ENCODE results near the gene WWP2.
A peak's percentile ranks its signal among the peaks of the same experiment; 100 is the strongest.
"Not testable (repeated sequence)": the region's sequence is repeated elsewhere in the genome, so short reads cannot be mapped to it uniquely, and the experiment has no call there.

The WWP2 gene

GRCh38 chr16:69845181-69845580 is 83.0 kb downstream of the WWP2 start:
- no peak overlapping the region for H3K4me3 ChIP-seq (ENCODE audit: low read length)
- no peak for DNase-seq (ENCODE audit: low read depth, low spot score)

- no peak for DNase-seq (ENCODE audit: low read depth, low spot score)
- H3K4me3 ChIP-seq (ENCODE audit: low read length), result no peak overlapping the region
Measured at GRCh38 chr16:69847643-69848042, 85.5 kb downstream of the WWP2 start.

- no peak for DNase-seq (ENCODE audit: low read depth, low spot score)
- no peak overlapping the region for H3K4me3 ChIP-seq (ENCODE audit: low read length)
Measured at GRCh38 chr16:69848637-69849545, 86.8 kb downstream of the WWP2 start.

GRCh38 chr16:69851491-69852240 is 89.5 kb downstream of the WWP2 start:
- no peak for DNase-seq (ENCODE audit: low read depth, low spot score)
- no peak overlapping the region for H3K4me3 ChIP-seq (ENCODE audit: low read length)

- DNase-seq (ENCODE audit: low read depth, low spot score), result no peak
- no peak overlapping the region for H3K4me3 ChIP-seq (ENCODE audit: low read length)
Measured at GRCh38 chr16:69852815-69853214, 90.7 kb downstream of the WWP2 start.

GRCh38 chr16:69853481-69853880 is 91.3 kb downstream of the WWP2 start:
- DNase-seq (ENCODE audit: low read depth, low spot score), result no peak
- H3K4me3 ChIP-seq (ENCODE audit: low read length), result no peak overlapping the region

GRCh38 chr16:69854776-69855175 is 92.6 kb downstream of the WWP2 start:
- DNase-seq (ENCODE audit: low read depth, low spot score), result not testable (repeated sequence)

GRCh38 chr16:69855592-69855991 is 93.5 kb downstream of the WWP2 start:
- no peak for DNase-seq (ENCODE audit: low read depth, low spot score)
- H3K4me3 ChIP-seq (ENCODE audit: low read length), result no peak overlapping the region

More at GRCh38 chr16:69854776-69855175, 92.6 kb downstream of the WWP2 start:
- H3K4me3 ChIP-seq (ENCODE audit: low read length), result not testable (repeated sequence)

- H3K4me3 ChIP-seq (ENCODE audit: low read length), result no peak overlapping the region
Measured at GRCh38 chr16:69858191-69859104, 96.3 kb downstream of the WWP2 start.

GRCh38 chr16:69859105-69859989 is 97.2 kb downstream of the WWP2 start:
- DNase-seq (ENCODE audit: low read depth, low spot score), result peak; percentile 31
- no peak overlapping the region for H3K4me3 ChIP-seq (ENCODE audit: low read length)

More at GRCh38 chr16:69858191-69859104, 96.3 kb downstream of the WWP2 start:
- peak; percentile 27 for DNase-seq (ENCODE audit: low read depth, low spot score)

GRCh38 chr16:69860233-69861231 is 98.4 kb downstream of the WWP2 start:
- H3K4me3 ChIP-seq (ENCODE audit: low read length), result no peak overlapping the region
- DNase-seq (ENCODE audit: low read depth, low spot score), result no peak

- no peak for DNase-seq (ENCODE audit: low read depth, low spot score)
Measured at GRCh38 chr16:69861292-69862030, 99.3 kb downstream of the WWP2 start.

GRCh38 chr16:69863401-69864281 is 101.5 kb downstream of the WWP2 start:
- no peak overlapping the region for H3K4me3 ChIP-seq (ENCODE audit: low read length)
- DNase-seq (ENCODE audit: low read depth, low spot score), result no peak

More at GRCh38 chr16:69861292-69862030, 99.3 kb downstream of the WWP2 start:
- H3K4me3 ChIP-seq (ENCODE audit: low read length), result no peak overlapping the region

- H3K4me3 ChIP-seq (ENCODE audit: low read length), result no peak overlapping the region
- DNase-seq (ENCODE audit: low read depth, low spot score), result no peak
Measured at GRCh38 chr16:69865701-69866100, 103.6 kb downstream of the WWP2 start.

GRCh38 chr16:69867784-69868560 is 105.8 kb downstream of the WWP2 start:
- H3K4me3 ChIP-seq (ENCODE audit: low read length), result no peak overlapping the region
- DNase-seq (ENCODE audit: low read depth, low spot score), result no peak
